Measurements from ENCODE around the gene SARM1. TPM values are rescaled to one million over a fixed set of nuclear protein-coding genes. Genes with fewer than 3 reads are reported as not detected.

SARM1 gene
- total and polyA plus RNA-seq, 4 donors, result 9.3 to 24.6 (median 9.8) TPM

GRCh38 chr17:28327709-28328108, 43.8 kb upstream of the SARM1 start:
- peaks cover 0 to 5% (median 0%) of the 10 kb centered on the region in 5 donors for H3K4me1 ChIP-seq (ENCODE audit: control insufficient read depth in 5 of 5, insufficient read depth in 5 of 5, low read length in 5 of 5)
- H3K27me3 ChIP-seq (ENCODE audit: control insufficient read depth in 3 of 3, insufficient read depth in 3 of 3, low read length in 2 of 3), result no peaks in the 10 kb centered on the region
- H3K9me3 ChIP-seq (ENCODE audit: control insufficient read depth in 4 of 4, insufficient read depth in 3 of 4, low read length in 3 of 4), result no peaks in the 10 kb centered on the region
- H3K27ac ChIP-seq (ENCODE audit: low read depth in 1 of 2, low read length in 1 of 2), result no peak overlapping the region
- H3K4me3 ChIP-seq, result no peak overlapping the region
- ATAC-seq (ENCODE audit: insufficient read depth, low FRiP score) (no peak), DNase-seq (no peak)
- H3K36me3 ChIP-seq (ENCODE audit: control insufficient read depth in 4 of 4, insufficient read depth in 4 of 4, low read length in 4 of 4), result peaks cover 5 to 39% (median 20%) of the 10 kb centered on the region in 4 donors
- no peak overlapping the region for H3K9ac ChIP-seq (ENCODE audit: insufficient read depth in 1 of 2, low read length in 2 of 2)
- WGBS, 2 donors, result 76 to 85% methylated on average over 3 of the region's 3 CpGs
- no peak for TF ChIP-seq CTCF (IDR thresholded peaks at IDR 0.05; ENCODE audit: control extremely low read depth, extremely low read depth)

- H3K9ac ChIP-seq (ENCODE audit: insufficient read depth in 1 of 2, low read length in 2 of 2), result no peak overlapping the region
- DNase-seq, result peak in 1 of 3 donors; percentile 25
- no peak for TF ChIP-seq CTCF (IDR thresholded peaks at IDR 0.05; ENCODE audit: control extremely low read depth, extremely low read depth)
- ATAC-seq (ENCODE audit: insufficient read depth, low FRiP score), result no peak
- peaks cover 5 to 40% (median 20%) of the 10 kb centered on the region in 4 donors for H3K36me3 ChIP-seq (ENCODE audit: control insufficient read depth in 4 of 4, insufficient read depth in 4 of 4, low read length in 4 of 4)
- H3K9me3 ChIP-seq (ENCODE audit: control insufficient read depth in 4 of 4, insufficient read depth in 3 of 4, low read length in 3 of 4), result no peaks in the 10 kb centered on the region
- H3K27ac ChIP-seq (ENCODE audit: low read depth in 1 of 2, low read length in 1 of 2), result no peak overlapping the region
- no peaks in the 10 kb centered on the region for H3K27me3 ChIP-seq (ENCODE audit: control insufficient read depth in 3 of 3, insufficient read depth in 3 of 3, low read length in 2 of 3)
- WGBS, 2 donors, result 74 to 81% methylated on average over 4 of the region's 4 CpGs
- H3K4me1 ChIP-seq (ENCODE audit: control insufficient read depth in 5 of 5, insufficient read depth in 5 of 5, low read length in 5 of 5), result peaks cover 0 to 5% (median 0%) of the 10 kb centered on the region in 5 donors
- no peak overlapping the region for H3K4me3 ChIP-seq
Observed at GRCh38 chr17:28328325-28328724, 43.2 kb upstream of the SARM1 start.

- Histone ChIP-seq H3K4me3 (no peak overlapping the region), H3K4me1 (ENCODE audit: control insufficient read depth in 5 of 5, insufficient read depth in 5 of 5, low read length in 5 of 5) (peaks cover 0 to 11% (median 0%) of the 10 kb centered on the region in 5 donors), H3K9ac (ENCODE audit: insufficient read depth in 1 of 2, low read length in 2 of 2) (no peak overlapping the region), H3K27me3 (ENCODE audit: control insufficient read depth in 3 of 3, insufficient read depth in 3 of 3, low read length in 2 of 3) (no peaks in the 10 kb centered on the region), H3K27ac (ENCODE audit: low read depth in 1 of 2, low read length in 1 of 2) (no peak overlapping the region), H3K9me3 (ENCODE audit: control insufficient read depth in 4 of 4, insufficient read depth in 3 of 4, low read length in 3 of 4) (no peaks in the 10 kb centered on the region), H3K36me3 (ENCODE audit: control insufficient read depth in 4 of 4, insufficient read depth in 4 of 4, low read length in 4 of 4) (peaks cover 5 to 38% (median 20%) of the 10 kb centered on the region in 4 donors)
- 94 to 100% methylated on average over 5 of the region's 5 CpGs for WGBS, 2 donors
- TF ChIP-seq CTCF (IDR thresholded peaks at IDR 0.05; ENCODE audit: control extremely low read depth, extremely low read depth), result no peak
- DNase-seq, result no peak
- no peak for ATAC-seq (ENCODE audit: insufficient read depth, low FRiP score)
Observed at GRCh38 chr17:28330671-28331070, 40.8 kb upstream of the SARM1 start.

- Histone ChIP-seq H3K27ac (ENCODE audit: low read depth in 1 of 2, low read length in 1 of 2) (no peak overlapping the region), H3K27me3 (ENCODE audit: control insufficient read depth in 3 of 3, insufficient read depth in 3 of 3, low read length in 2 of 3) (no peaks in the 10 kb centered on the region), H3K36me3 (ENCODE audit: control insufficient read depth in 4 of 4, insufficient read depth in 4 of 4, low read length in 4 of 4) (peaks cover 5 to 29% (median 16%) of the 10 kb centered on the region in 4 donors), H3K4me3 (no peak overlapping the region), H3K9me3 (ENCODE audit: control insufficient read depth in 4 of 4, insufficient read depth in 3 of 4, low read length in 3 of 4) (no peaks in the 10 kb centered on the region), H3K4me1 (ENCODE audit: control insufficient read depth in 5 of 5, insufficient read depth in 5 of 5, low read length in 5 of 5) (peaks cover 0 to 21% (median 6%) of the 10 kb centered on the region in 5 donors), H3K9ac (ENCODE audit: insufficient read depth in 1 of 2, low read length in 2 of 2) (no peak overlapping the region)
- TF ChIP-seq CTCF (IDR thresholded peaks at IDR 0.05; ENCODE audit: control extremely low read depth, extremely low read depth), result no peak
- ATAC-seq (ENCODE audit: insufficient read depth, low FRiP score), result no peak
- 91 to 98% methylated on average over 6 of the region's 6 CpGs for WGBS, 2 donors
- no peak for DNase-seq
Observed at GRCh38 chr17:28331891-28332420, 39.5 kb upstream of the SARM1 start.
